GM19438 (cell line): ENCODE data around the gene ARFGAP2.

ENCODE experiments used
- ATAC-seq: cut with Tn5 transposase; IDR thresholded peaks from one replicate; pipeline ENCODE4 v1.9.1; 2021; ENCODE audit warnings: low read depth; ENCODE audit not compliant: unreplicated experiment

ARFGAP2 gene

DNA sequence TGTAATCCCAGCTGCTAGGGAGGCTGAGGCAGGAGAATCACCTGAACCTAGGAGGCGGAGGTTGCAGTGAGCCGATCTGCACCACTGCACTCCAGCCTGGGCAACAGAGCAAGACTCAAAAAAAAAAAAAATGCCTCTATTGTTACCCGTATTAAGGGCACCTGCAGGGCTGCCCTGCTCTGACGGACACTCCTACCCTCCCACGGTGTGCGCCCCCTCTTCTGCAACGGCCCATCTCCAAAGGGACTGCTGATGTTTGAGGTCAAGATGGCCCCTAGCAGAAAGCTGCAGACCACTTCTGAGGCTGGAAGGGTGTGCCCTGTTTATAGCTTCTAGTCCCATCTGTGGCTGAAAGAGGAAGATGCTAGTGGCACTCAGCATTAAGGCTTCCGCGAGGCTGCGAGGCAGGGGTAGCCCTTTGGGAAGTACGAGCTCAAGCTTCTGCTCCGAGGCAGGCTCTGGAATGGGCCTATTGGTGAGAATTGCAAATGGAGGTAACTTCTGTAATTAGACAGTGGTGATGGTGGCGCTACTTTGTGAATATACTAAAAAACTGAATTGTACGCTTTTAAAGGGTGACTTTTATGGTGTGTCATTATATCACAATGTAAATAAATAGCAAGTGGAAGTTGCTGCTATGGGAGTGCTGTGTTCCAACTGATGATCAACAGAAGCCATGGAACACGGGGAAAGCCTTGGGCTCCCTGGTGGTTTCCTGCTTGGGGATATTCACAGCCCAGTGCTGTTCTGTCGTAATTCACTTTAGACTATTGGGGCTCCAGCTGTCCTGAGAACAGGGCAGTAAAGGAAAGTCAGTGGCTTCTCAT lies 24.3 kb downstream of the ARFGAP2 start:
- no peak for ATAC-seq

DNA sequence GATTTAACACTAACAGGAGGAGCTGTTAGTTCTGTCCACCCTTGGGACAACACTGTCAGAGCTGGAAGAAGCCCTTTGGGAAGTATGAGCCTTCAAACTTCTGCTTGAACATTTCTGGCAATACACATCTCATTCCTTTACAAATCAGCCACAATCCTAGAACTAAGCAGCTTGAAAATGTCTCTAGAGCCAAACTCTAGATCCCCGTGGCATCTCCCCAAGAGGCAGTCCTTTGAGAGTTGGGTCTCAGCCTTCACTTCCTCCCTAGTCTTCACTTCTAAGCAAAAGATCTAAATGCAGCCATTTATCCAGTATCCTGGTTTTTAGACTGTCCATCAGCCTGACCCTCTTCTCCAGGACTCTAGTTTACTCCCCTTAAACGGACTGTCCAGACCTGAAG lies 26.9 kb downstream of the ARFGAP2 start:
- ATAC-seq, result no peak

DNA sequence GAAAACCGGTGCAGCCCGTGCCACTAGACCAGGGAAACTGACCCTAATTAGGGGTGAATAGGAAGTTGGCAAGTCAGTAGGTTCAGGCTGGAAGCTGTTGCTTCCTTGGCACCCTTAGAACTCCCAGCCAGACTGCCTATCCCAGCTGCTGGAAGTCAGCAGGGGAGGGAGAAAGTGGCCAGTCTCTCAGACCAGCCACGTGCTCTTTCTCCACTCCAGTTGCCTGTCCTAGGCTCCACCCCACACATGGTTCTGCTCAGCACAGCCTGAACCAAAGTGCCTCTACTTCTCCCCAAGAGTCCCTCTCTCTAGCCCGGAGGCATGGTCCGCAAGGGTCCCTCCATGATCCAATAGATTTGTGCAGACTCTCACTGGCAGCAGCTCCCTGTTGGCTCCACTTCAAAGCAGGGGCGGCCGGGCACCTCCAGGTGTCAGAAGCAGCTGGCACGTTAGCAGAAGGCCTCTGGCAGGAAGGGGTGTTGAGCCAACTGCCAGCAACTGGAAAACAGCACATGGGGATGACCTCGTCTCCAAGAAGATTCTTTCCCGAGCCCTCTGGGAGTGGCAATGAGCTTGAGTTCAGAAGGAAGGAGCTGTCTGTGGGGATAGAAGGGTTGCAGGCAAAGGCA lies 27.7 kb downstream of the ARFGAP2 start:
- no peak for ATAC-seq

DNA sequence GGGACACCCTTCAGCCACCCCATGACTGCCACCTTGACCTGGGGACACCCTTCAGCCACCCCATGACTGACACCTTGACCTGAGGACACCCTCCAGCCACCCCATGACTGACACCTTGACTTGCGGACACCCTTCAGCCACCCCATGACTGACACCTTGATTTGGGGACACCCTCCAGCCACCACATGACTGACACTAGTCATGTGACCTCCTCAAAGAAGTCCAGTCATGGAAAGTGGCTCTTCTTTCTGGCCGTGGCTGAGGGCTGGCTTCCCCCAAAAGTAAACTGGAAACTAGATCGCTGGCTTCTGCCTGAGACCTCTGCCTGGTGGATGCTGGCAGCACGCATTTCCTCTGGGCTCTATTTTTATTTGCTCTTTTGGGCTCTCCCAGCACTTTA lies 28.4 kb downstream of the ARFGAP2 start:
- ATAC-seq, result no peak

DNA sequence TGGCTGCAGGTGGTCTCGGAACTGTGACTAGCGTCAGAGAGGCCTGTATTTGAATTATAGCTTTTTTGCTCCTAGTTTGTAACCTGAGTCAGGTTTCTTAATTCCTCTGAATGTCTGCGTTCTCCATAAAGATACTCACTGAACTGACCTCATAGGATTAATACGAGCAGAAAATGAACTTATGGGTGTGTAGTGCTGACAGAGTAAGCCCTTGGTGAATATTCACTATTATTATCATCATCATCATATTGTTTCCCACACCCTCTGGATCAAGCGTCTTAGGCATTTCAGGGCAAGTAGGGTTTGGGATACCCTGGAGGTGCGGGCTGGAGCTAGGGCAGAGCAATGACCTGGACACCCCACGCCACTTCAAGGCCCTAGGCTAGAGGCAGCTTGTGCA lies 29.0 kb downstream of the ARFGAP2 start:
- ATAC-seq, result no peak

DNA sequence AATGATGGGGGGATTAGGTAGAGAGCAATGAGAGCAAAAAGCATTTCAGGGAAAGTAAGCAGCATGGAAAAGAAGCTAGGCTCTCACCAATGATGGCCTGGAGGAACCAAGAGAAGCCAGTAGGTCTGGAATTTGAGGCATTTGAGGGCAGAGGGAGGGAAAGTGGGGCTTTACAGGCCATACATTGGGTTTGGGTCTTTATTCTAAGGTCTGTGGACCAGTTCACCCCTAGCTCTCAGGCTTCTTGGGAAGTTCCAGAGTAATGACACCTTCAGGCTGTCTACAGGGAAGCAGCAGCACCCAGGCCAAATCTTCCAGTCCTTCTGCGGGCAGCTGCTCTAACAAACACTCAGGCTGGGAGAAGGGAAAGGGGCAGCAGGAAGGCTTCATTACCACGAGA lies 29.4 kb downstream of the ARFGAP2 start:
- ATAC-seq, result no peak

DNA sequence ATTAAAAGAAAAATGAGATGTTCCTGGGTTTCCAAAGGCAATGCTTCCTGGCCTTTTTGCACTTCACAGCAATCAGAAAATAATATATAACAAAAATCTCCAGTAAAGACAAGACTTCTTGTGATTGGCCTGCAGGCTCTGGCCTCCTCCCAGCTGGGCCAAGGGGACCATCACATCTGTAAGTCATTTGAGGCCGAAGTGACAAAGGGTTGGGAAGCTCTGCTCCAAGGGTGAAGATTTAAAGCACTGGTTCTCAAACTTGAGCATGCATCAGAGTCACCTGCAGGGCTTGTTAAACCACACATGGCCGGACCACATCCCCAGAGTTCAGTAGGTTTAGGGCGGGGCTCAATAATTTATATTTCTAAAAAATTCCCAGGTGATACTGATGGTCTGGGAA lies 32.1 kb downstream of the ARFGAP2 start:
- ATAC-seq, result no peak

DNA sequence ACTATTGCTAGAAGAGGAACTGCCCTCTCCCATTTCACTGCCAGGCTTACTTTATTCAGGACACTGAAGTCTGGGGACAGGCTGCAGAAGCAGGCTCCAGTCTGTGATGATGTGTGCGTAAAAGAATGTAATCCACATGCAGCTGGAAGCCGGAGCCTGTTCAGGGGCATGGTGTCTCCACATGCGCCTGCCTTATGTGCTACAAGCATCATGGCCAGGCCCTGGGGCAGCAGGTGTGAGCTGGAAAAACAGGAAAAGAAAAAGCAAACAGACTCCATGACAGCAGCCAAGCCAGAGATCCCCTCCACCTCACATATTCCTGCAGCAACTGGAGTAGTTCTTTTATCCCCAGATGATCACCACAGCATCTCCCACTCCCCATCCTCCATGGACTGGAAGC lies 33.4 kb downstream of the ARFGAP2 start:
- no peak for ATAC-seq

DNA sequence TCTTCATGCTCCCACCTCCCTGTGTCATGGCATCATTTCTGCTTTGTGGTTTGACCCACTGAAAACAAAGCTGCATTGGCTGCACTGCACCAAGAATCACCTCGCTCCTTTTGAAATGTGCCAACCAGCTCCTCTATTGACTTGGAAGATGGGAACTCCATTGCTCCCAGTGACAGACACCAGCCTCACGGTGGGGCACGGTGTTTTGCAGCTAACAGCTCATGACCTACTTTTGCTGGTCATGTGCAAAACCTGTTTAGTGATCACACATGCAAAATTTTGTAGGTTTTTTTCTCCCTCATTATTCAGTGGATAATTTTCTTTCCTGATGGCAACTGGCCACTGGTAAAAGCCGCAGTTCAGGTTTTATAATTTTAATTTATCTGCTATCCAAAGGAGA lies 36.8 kb downstream of the ARFGAP2 start:
- no peak for ATAC-seq

DNA sequence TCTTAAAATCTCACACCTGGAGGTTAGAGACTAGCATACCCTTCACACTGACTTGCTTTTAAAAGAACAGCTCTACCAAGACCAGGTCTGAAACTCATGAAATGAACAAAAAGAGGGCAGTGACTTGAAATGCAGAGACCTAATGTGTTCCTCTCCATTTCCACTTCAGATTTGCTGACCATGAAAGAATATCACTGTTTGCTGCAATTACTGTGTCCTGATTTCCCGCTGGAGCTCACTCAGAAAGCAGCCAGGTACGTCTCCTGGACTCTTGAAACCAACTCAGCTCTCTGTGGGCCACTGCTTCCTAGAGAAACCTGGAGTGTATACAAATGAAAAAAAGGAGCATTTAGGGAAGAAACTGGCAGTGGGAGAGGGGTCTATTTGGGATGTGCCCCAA lies 39.2 kb downstream of the ARFGAP2 start:
- no peak for ATAC-seq

DNA sequence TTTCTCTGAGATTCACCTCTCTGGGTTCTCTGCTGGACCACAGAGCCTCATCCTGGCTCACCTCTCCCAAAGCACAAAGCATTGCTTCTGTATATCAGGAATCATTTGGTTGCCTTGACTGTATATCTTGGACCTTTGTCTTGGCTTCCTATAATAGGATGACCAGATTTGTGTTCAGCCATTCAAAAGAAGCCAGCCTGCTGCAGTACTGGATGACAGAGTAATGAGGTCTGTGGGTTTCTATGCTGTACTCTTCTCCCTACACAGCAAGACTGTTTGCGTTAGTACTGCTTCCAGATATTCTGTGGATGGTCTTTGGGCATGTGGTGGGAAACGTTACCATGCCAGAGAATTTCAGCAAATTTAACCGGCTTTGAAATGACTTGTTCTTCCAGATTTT lies 39.8 kb downstream of the ARFGAP2 start:
- no peak for ATAC-seq

DNA sequence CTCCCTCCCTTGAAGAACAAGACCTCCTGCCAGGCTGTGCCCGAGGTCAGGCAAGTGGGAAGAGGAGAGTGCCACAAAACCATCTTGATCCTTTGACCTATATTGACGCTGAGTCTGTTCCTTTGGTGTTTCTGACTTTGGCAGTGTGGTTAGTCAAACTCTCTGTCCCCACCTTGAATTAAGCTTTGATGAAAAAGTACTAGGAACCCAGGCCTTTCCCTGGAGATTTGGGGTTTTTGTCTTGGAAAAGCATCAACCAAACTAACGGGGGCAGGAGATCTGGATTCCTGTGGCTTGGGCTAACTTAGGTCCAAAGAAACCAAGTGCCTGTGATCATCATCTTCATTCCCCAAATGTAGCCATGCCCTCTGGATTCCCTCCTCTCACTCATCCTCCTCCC lies 40.4 kb downstream of the ARFGAP2 start:
- ATAC-seq, result no peak

DNA sequence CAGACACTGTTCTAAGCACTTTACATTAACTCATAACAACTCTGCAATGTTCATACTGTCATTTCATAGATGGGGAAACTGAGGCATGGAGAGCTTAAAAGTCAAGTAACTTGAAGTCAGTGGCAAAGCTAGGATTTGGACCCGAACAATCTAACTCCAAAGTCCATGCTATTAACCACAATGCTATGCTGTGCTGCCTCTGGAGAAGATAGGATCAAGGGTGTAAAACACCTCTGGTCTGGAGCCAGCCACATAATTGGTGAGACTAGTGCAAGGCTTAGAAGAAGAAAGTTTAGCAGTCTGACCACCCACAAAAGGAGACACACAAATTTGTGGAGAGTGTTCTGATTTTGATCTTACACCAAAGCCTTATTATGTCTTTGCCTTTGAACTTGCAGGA lies 43.7 kb downstream of the ARFGAP2 start:
- no peak for ATAC-seq

DNA sequence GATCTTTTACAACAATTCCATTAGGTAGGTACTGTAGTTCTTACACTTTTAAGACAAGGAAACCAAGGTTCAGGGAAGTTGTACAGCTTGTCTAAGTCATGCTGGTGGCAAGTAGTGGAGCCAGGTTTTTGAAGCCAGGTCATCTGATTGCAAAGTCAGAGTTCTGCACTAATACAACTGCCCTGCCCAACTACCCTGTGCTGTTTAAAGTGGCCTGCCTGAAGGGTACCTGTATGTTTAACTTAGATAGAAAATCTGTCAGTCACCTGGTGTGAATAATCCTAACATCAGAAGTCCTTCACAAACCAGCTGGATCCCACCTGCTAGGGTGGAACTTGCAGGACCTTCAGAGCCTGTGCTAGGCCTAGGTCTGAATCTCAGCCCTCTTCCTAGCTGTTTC lies 44.2 kb downstream of the ARFGAP2 start:
- no peak for ATAC-seq

DNA sequence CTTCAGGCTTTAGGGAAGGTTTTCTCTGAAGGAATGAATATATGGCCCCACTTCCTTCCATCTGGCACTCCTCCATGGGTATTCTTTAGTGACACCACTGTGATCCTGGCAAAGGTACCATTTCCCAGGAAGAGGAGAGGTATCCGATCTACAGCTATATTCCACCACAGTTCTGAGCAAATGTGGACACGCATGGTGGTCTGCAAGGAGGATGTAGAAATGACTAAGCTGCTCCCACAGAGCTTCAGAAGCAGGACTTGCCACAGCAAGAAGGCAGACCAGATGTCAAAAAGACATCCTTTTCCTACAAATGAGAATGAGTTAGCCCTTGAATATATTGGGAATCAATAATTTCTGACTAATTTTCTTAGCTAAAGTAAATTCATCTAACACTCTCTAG lies 45.5 kb downstream of the ARFGAP2 start:
- no peak for ATAC-seq

DNA sequence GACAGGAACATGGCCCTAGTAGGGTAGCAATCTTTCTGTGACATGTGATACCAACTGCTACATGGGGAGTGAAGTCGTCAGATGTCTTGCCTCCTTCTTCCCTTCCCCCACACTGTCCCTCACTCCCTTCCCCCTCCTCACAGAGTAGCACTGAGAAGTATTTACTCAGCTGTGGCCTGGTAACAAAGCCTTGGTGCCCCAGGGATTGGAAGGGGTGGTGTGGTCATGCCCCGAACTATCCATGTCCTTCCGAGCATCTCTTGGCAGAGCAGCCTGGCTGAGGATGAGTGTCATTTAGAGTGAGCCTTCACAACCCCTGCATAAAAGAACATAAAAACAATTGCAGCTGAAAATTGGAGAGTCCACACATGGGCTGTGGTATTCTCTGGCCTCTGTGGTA lies 46.1 kb downstream of the ARFGAP2 start:
- no peak for ATAC-seq

DNA sequence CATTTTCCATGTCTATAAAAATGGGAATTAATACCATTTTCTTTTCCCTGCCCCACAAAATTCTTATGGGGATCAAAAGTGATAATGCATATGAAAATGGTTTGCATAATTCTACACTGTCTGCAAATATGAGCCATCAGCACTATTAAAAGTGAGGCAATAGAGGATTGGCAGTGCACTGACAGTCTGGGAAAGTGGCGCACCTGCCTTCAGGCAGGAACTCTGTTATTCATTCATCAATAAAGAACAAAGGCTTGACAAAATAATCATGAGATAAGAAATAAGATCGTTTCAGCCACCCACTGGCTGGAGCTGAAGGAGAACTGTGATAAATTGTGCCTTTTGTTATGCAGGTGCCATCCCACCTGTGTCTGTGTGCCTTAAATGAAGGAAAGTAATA lies 49.5 kb downstream of the ARFGAP2 start:
- ATAC-seq, result no peak

DNA sequence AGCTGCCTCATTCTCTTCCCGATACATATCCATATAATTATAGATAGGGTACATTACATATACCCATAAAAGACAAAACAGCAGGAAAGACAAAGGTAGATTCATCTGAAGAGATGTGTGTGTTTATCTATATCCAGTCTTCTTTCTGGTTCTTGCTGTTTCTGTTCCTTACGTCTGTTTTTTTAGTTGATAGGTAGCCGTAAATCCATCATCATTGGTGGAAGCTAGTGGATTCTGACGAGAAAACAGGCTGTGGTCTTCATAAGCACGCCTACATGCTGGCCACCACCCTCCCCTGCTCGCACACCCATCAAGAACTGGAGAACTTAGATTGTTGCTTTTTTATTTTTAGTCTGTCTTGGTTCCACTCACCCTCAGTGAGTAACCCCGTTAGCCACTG lies 51.6 kb downstream of the ARFGAP2 start:
- ATAC-seq, result no peak

DNA sequence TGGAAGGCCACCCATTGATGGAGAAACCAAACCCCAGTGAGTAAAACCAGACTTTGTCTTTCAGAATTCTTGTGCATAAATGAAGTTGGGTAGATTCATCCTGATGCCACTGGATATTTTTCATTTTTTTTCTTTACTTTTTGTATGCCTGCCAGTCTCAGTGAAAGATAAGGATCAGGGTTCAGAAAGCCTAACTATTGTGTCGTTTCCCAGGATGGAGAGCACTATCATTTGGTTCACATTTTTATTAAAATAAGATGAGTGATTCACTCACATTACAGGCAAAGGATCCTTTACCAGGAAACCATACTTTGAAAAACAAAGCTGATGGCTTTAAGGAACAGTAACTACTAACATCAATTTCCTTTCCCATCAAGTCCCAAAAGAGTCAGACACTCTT lies 52.0 kb downstream of the ARFGAP2 start:
- no peak for ATAC-seq

DNA sequence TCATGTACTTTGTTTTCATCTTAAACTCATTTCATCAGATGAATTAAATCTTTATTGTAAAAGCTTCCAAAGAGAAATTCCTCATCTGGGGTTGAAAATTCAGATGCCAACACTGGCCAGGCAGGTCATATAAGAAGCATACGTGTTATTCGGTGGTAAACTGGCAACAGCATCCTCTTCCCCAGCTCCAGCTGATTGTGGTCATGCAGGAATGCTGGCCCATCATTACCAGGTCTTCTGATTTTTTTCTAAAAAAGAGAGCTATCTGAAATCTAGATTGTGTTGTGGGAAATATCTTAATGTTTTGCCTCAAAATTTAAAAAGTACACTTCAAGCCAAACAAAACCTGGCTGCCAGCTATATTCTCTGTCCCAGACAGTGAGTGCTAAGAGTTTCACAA lies 53.6 kb downstream of the ARFGAP2 start:
- no peak for ATAC-seq

DNA sequence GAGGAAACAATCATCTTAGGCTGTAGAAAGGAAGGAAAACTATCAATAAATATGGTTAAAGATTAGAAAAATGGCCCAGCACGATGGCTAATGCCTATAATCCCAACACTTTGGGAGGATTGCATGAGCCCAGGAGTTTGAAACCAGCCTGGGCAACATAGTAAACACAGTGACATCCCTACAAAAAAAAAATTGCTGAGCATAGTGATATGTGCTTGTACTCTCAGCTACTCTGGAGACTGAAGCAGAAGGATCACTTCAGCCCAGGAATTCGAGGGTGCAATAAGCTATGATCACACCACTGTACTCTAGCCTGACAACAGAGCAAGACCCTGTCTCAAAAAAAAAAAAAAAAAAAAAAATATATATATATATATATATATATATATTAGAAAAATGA lies 54.9 kb downstream of the ARFGAP2 start:
- no peak for ATAC-seq

DNA sequence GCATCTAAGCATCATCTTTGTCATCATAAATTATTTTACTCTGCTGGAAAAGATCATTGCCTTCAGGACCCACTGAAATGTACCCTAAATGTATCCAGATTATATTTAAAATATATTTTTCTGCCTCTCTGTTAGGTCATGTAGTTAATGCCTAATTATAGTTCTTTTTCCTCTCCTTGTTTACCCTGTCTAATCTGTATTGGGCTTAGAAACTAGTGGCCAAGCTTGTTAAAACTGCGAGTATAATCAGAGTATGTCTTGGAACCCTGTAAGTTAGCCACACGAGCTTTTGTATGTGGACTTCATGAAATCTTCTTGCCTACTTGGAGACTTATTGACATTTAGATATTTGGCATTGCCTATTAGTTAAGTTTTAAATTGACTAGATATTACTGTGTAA lies 55.6 kb downstream of the ARFGAP2 start:
- ATAC-seq, result no peak
